ENCODE data around the gene EFCC1. TPM values are rescaled to one million over a fixed set of nuclear protein-coding genes. Genes with fewer than 3 reads are reported as not detected.

Gene EFCC1
- polyA plus RNA-seq, 2 of the 4 experiments (the other 2 are of a cell fraction), result 0.04 TPM; not detected in 1

DNA sequence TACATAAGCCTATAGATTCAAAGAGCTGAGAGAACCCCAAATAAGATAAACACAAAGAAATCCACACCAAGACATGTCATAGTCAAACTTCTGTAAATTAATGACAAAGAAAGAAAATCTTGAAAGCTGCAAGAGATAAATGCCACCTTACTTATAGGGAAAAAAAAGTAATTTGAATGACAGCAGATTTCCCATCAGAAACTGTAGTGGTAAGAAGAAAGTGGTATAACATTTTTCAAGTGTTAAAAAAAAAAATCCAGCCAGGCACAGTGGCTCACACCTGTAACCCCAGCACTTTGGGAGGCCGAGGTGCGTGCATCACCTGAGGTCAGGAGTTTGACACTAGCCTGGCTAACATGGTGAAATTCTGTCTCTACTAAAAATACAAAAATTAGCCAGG is 44.7 kb upstream of the EFCC1 start:
- ATAC-seq, result no peak
- WGBS (ENCODE audit: missing lambda C conversion rate), result 55% methylated on average over 2 of the region's 2 CpGs
- CTCF ChIA-PET, result interaction anchor here (2.0 kb wide), 1 partner anchor 14 kb away, joined by 8 read pairs; no protein-coding TSS in a partner anchor
- no peak for DNase-seq (ENCODE audit: low read depth in 1 of 2, low spot score in 1 of 2)
- no peaks in the 10 kb centered on the region for H3K4me1 ChIP-seq
- no peak for FAIRE-seq
- no peak overlapping the region for H3K27ac ChIP-seq
- no peak overlapping the region for H3K4me2 ChIP-seq
- H3K4me3 ChIP-seq, result no peak overlapping the region
- peaks cover 13% of the 10 kb centered on the region; the same call in 2 of the 3 replicates for H3K9me3 ChIP-seq
- TF ChIP-seq, protein P1, sequence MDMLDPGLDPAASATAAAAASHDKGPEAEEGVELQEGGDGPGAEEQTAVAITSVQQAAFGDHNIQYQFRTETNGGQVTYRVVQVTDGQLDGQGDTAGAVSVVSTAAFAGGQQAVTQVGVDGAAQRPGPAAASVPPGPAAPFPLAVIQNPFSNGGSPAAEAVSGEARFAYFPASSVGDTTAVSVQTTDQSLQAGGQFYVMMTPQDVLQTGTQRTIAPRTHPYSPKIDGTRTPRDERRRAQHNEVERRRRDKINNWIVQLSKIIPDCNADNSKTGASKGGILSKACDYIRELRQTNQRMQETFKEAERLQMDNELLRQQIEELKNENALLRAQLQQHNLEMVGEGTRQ (IDR thresholded peaks at IDR 0.05), result no peak
- TF ChIP-seq, protein P2, sequence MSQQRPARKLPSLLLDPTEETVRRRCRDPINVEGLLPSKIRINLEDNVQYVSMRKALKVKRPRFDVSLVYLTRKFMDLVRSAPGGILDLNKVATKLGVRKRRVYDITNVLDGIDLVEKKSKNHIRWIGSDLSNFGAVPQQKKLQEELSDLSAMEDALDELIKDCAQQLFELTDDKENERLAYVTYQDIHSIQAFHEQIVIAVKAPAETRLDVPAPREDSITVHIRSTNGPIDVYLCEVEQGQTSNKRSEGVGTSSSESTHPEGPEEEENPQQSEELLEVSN (IDR thresholded peaks at IDR 0.05; ENCODE audit: borderline replicate concordance, low read depth), result no peak
- TF ChIP-seq FOXS1 (CRISPR knock-in tag; IDR thresholded peaks at IDR 0.05), result no peak
- no peak for TF ChIP-seq CBX8 (IDR thresholded peaks at IDR 0.05)
- TF ChIP-seq, protein P3, sequence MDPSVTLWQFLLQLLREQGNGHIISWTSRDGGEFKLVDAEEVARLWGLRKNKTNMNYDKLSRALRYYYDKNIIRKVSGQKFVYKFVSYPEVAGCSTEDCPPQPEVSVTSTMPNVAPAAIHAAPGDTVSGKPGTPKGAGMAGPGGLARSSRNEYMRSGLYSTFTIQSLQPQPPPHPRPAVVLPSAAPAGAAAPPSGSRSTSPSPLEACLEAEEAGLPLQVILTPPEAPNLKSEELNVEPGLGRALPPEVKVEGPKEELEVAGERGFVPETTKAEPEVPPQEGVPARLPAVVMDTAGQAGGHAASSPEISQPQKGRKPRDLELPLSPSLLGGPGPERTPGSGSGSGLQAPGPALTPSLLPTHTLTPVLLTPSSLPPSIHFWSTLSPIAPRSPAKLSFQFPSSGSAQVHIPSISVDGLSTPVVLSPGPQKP (IDR thresholded peaks at IDR 0.05; ENCODE audit: low read depth, low read length), result no peak
- no peak for TF ChIP-seq POLR2A (IDR thresholded peaks at IDR 0.05; ENCODE audit: low read length)
- no peak for TF ChIP-seq MAFK (IDR thresholded peaks at IDR 0.05; ENCODE audit: partially characterized antibody)
- TF ChIP-seq MAZ (IDR thresholded peaks at IDR 0.05; ENCODE audit: borderline replicate concordance, low read depth, low read length), result no peak
- POLR2A ChIA-PET, result no interaction called here

DNA sequence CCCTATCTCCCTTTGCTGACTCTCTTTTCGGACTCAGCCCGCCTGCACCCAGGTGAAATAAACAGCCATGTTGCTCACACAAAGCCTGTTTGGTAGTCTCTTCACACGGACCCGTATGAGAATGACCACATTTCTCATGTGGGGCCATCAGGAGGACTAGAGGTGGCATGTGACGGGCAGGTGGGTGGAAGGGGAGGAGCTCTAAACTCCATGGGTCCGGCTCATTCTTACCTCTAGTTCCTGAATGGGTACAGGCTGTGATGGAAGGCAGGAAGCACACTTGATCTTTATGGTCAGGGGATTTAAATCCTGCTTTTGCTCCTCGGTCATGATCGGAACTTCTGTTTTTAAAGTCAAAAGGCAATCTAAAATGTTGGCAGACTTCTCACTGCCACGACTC is 35.8 kb upstream of the EFCC1 start:
- no peak overlapping the region for H3K27ac ChIP-seq
- no peak for TF ChIP-seq CHD4 (IDR thresholded peaks at IDR 0.05; ENCODE audit: borderline replicate concordance)
- TF ChIP-seq NPAS2 (CRISPR knock-in tag; IDR thresholded peaks at IDR 0.05; ENCODE audit: borderline replicate concordance), result no peak
- TF ChIP-seq NFE2L2 (conservative IDR thresholded peaks at IDR 0.05; ENCODE audit: low read length), result no peak
- no peak for TF ChIP-seq PHF8 (IDR thresholded peaks at IDR 0.05; ENCODE audit: borderline replicate concordance, low read depth)
- no peak for TF ChIP-seq CBX2 (IDR thresholded peaks at IDR 0.05; ENCODE audit: borderline replicate concordance, low read depth)
- H3K4me3 ChIP-seq, result no peak overlapping the region
- DNase-seq (ENCODE audit: low read depth in 1 of 2, low spot score in 1 of 2), result no peak
- FAIRE-seq, result no peak
- ChIA-PET POLR2A (no interaction called here), CTCF (interaction anchor here (0.6 to 0.7 kb wide), 2 partner anchors 52 to 201 kb away, joined by 3 read pairs; no protein-coding TSS in a partner anchor)
- ATAC-seq, result no peak
- no peak overlapping the region for H3K4me2 ChIP-seq
- WGBS (ENCODE audit: missing lambda C conversion rate), result 79% methylated on average over 6 of the region's 9 CpGs
- no peaks in the 10 kb centered on the region for H3K4me1 ChIP-seq
- no peaks in the 10 kb centered on the region for H3K9me3 ChIP-seq

DNA sequence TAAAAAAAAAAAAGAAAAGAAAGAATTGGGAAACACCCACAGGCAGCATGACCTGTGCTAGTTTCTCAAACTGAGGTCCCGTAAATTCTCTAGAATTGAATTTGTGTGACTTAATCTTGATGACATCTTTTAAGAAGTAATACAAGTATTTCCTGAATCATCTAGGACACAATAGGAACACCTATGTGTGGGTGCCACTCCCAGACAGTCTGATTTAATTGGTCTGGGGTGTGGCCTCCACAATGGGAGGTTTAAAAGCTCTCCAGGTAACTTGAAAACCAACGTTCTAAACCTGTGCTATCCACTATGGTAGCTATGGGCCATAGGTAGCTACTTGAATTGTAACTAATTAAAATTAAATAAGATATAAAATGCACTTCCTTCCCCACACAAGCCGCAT is 35.3 kb upstream of the EFCC1 start:
- Histone ChIP-seq H3K4me3 (no peak overlapping the region), H3K4me1 (no peaks in the 10 kb centered on the region), H3K9me3 (no peaks in the 10 kb centered on the region), H3K4me2 (no peak overlapping the region), H3K27ac (no peak overlapping the region)
- POLR2A ChIA-PET, result interaction anchor here (0.6 kb wide), 1 partner anchor 289 kb away, joined by 4 read pairs; no protein-coding TSS in a partner anchor
- TF ChIP-seq NR3C1 (IDR thresholded peaks at IDR 0.05) (no peak), HOXB13 (CRISPR knock-in tag; IDR thresholded peaks at IDR 0.05; ENCODE audit: low read depth) (no peak), HOXB5 (CRISPR knock-in tag; IDR thresholded peaks at IDR 0.05) (no peak), CEBPB (IDR thresholded peaks at IDR 0.05) (no peak), MAFK (IDR thresholded peaks at IDR 0.05; ENCODE audit: partially characterized antibody) (no peak), EP300 (IDR thresholded peaks at IDR 0.05) (no peak), ZSCAN20 (CRISPR knock-in tag; IDR thresholded peaks at IDR 0.05) (no peak), TFCP2L1 (CRISPR knock-in tag; IDR thresholded peaks at IDR 0.05) (no peak), JUNB (IDR thresholded peaks at IDR 0.05) (no peak), RFX5 (IDR thresholded peaks at IDR 0.05) (no peak), HOXA7 (CRISPR knock-in tag; IDR thresholded peaks at IDR 0.05) (no peak), PHF8 (IDR thresholded peaks at IDR 0.05; ENCODE audit: borderline replicate concordance, low read depth) (no peak), RNF2 (IDR thresholded peaks at IDR 0.05; ENCODE audit: borderline replicate concordance, low read depth) (no peak), FOSL2 (IDR thresholded peaks at IDR 0.05) (no peak), FOSL2 (CRISPR knock-in tag; IDR thresholded peaks at IDR 0.05) (no peak), POLR2AphosphoS2 (conservative IDR thresholded peaks at IDR 0.05; ENCODE audit: low read length) (no peak), EHF (CRISPR knock-in tag; IDR thresholded peaks at IDR 0.05) (no peak)
- TF ChIP-seq, protein P4, sequence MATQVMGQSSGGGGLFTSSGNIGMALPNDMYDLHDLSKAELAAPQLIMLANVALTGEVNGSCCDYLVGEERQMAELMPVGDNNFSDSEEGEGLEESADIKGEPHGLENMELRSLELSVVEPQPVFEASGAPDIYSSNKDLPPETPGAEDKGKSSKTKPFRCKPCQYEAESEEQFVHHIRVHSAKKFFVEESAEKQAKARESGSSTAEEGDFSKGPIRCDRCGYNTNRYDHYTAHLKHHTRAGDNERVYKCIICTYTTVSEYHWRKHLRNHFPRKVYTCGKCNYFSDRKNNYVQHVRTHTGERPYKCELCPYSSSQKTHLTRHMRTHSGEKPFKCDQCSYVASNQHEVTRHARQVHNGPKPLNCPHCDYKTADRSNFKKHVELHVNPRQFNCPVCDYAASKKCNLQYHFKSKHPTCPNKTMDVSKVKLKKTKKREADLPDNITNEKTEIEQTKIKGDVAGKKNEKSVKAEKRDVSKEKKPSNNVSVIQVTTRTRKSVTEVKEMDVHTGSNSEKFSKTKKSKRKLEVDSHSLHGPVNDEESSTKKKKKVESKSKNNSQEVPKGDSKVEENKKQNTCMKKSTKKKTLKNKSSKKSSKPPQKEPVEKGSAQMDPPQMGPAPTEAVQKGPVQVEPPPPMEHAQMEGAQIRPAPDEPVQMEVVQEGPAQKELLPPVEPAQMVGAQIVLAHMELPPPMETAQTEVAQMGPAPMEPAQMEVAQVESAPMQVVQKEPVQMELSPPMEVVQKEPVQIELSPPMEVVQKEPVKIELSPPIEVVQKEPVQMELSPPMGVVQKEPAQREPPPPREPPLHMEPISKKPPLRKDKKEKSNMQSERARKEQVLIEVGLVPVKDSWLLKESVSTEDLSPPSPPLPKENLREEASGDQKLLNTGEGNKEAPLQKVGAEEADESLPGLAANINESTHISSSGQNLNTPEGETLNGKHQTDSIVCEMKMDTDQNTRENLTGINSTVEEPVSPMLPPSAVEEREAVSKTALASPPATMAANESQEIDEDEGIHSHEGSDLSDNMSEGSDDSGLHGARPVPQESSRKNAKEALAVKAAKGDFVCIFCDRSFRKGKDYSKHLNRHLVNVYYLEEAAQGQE (IDR thresholded peaks at IDR 0.05), result no peak
- TF ChIP-seq, protein P5, sequence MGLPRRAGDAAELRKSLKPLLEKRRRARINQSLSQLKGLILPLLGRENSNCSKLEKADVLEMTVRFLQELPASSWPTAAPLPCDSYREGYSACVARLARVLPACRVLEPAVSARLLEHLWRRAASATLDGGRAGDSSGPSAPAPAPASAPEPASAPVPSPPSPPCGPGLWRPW (IDR thresholded peaks at IDR 0.05), result no peak
- CTCF ChIA-PET, result interaction anchor here (0.6 to 0.7 kb wide), 2 partner anchors 51 to 202 kb away, joined by 3 read pairs; no protein-coding TSS in a partner anchor
- DNase-seq (ENCODE audit: low read depth in 1 of 2, low spot score in 1 of 2), result no peak
- 50% methylated on average over 3 of the region's 3 CpGs for WGBS (ENCODE audit: missing lambda C conversion rate)
- no peak for ATAC-seq
- no peak for FAIRE-seq
